SU-DHL-6 (cell line): Measurements from ENCODE around the gene MT1G.

Experiments used
- CTCF ChIP-seq: fragments of 200-600 bp; sonication (generic); IDR thresholded peaks from one replicate; pipeline ENCODE4 v1.5.1; 2017; ENCODE audit warnings: antibody characterized with exemption, mild to moderate bottlenecking, low read length, moderate library complexity; ENCODE audit not compliant: insufficient read depth, poor library complexity, severe bottlenecking
- EZH2phosphoT487 ChIP-seq: fragments of 200-600 bp; sonication (generic), shearing (Covaris generic); conservative IDR thresholded peaks from 2 replicates; pipeline ENCODE4 v1.6.1; 2018; ENCODE audit warnings: mild to moderate bottlenecking, antibody characterized with exemption, low read length, moderate library complexity, mixed read lengths

- TF ChIP-seq CTCF (no peak), EZH2phosphoT487 (no peak)
These were observed 42.5 kb downstream of the MT1G start, which contains the start of gene MT1E for GRCh38 chr16:56625140-56625942.
